GM19240 (cell line): ENCODE measurements around the gene CSK.
"Not testable (repeated sequence)": the region's sequence is repeated elsewhere in the genome, so short reads cannot be mapped to it uniquely, and the experiment has no call there.

Experiments
- DNase-seq: peaks from one replicate; pipeline ENCODE4 v3.0.0; 2011; ENCODE audit warnings: low spot score; ENCODE audit not compliant: insufficient read length

Gene CSK

GRCh38 chr15:74770211-74770903, 11.5 kb upstream of the CSK start:
- no peak for DNase-seq

DNA sequence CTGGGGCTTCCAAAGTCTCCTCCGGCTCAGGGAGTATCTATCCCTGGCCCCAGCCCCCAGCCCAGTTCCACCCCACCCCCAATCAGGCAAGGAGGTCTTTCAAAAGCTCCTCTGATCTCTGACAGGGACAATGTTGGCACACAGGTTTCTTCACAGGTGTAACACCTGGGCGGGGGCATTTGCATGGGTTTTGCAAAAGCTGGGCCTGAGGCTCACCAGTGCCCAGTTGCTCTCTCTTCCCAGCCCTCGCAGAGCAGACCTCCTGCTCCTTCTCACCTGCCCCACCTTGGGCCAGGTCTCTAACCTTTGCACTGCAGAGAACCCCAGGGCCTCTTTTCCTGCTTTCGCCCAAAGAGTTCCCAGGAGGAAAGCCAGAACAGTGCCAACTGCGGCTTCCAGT, 8.6 kb upstream of the CSK start:
- DNase-seq = no peak

DNA sequence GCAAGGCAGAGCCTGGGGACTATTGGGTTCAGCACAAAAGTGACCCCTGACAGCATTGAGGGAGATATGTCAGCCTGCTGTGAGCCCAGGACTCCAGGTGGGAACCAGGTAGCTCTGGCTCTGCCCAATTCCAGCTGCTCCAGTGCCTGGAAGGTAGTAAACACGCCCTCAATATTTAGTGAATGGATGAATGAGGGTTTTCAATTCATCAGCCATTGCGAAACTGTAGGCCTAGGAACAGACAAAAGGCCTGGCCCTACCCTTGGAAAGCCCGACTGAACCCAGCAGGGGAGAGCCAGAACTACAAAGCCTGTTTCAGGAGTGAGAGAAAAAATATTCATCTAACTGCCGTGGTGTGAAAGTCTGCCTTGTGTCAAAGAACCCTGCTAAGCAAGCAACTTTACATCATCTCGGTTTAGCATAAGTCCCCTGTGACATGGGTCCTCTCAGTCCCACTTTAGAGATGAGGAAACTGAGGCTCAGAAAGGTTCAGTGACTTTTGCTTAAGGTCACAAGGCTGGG, 8.1 kb upstream of the CSK start:
- DNase-seq = no peak

GRCh38 chr15:74775132-74775562, 6.7 kb upstream of the CSK start:
- DNase-seq = no peak

DNA sequence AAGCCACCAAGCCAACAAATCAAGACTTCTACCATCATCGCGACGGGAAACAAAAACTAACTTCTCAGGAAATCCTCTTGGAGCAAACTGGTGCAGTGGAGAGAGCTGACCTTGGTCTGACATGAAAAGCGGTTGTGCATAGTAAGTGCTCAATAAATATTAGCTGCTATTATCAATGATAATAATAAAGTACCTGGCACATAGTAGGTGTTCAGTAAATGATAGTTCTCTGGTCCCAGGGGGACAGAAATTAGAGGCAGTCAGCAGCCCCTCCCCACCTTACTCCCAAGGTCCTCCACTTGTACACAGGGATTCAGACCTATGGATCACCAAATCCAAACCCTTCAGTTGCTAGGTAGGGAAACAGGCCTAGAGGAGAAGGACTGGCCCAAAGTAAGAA, 6.0 kb upstream of the CSK start:
- no peak for DNase-seq

GRCh38 chr15:74776821-74777768, 4.8 kb upstream of the CSK start:
- DNase-seq = peak; percentile 71

DNA sequence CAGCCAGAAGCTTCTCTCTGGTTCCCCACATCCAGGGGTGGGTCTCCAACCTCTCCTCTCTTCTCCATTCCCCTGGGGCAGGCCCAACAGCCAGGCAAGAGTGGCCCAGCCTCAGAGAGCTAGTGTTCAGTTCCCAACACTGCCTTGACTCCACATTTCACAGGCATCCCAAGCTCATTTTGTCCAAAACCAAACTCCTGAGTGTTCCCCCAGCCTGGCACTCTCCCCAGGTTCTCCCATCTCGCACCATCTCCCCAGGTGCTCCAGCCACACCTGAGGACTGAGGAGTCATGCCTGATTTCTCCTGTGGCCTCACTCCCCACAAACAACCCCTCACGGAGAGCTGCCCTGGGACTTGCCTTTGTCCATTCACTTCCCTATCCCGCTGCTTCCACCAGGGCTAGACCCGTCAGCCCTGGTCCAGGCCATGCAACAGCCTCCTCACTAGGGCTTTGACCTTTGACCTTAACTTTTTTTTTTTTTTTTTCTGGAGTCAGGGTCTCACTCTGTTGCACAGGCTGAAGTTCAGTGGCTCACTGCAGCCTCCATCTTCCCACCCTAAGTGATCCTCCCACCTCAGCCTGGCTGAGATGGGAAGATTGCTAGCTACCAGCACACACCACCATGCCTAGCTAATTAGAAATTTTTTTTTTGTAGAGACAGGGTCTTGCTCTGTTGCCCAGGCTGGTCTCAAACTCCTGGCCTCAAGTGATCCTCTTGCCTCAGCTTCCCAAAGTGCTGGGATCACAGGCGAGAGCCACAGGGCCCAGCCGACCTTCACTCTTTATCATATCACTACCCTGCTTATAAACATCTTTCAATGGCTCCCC, 3.9 kb upstream of the CSK start:
- no peak for DNase-seq

DNA sequence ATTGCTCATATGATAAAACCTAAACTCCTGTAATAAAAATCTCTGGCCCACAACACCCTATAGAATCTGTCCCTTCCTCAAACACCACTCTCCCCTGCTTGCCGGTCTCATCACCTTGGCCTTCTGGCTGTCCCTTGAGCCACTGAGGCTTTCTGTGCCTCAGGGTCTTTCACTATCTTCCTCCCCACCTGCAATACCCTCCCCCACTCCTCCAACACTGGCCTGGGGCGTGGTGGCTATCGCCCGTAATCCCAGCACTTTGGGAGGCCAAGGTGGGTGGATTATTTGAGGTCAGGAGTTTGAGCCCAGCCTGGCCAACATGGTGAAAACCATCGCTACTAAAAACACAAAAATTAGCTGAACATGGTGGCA, 3.3 kb upstream of the CSK start:
- no peak for DNase-seq

DNA sequence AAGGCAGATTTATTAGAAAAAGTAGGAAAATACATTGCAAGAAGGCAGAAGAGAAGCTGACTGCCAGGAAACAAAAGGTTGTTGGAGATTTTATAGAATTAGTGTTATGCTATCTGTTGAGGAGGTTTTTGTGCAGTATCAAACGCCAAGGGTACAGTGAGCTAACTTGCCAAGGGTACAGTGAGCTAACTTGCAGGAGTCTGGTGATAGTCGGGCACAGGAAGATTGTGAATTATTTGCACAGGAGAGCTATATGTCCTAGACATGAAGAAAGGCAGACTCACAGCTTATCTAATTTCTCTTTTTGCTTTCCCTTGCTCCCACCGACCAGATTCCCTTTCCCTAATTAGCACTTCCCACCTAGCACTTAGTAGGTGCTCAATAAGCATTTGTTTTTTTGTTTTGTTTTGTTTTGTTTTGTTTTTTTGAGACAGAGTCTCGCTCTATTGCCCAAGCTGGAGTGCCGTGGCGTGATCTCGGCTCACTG, 2.7 kb upstream of the CSK start:
- no peak for DNase-seq

DNA sequence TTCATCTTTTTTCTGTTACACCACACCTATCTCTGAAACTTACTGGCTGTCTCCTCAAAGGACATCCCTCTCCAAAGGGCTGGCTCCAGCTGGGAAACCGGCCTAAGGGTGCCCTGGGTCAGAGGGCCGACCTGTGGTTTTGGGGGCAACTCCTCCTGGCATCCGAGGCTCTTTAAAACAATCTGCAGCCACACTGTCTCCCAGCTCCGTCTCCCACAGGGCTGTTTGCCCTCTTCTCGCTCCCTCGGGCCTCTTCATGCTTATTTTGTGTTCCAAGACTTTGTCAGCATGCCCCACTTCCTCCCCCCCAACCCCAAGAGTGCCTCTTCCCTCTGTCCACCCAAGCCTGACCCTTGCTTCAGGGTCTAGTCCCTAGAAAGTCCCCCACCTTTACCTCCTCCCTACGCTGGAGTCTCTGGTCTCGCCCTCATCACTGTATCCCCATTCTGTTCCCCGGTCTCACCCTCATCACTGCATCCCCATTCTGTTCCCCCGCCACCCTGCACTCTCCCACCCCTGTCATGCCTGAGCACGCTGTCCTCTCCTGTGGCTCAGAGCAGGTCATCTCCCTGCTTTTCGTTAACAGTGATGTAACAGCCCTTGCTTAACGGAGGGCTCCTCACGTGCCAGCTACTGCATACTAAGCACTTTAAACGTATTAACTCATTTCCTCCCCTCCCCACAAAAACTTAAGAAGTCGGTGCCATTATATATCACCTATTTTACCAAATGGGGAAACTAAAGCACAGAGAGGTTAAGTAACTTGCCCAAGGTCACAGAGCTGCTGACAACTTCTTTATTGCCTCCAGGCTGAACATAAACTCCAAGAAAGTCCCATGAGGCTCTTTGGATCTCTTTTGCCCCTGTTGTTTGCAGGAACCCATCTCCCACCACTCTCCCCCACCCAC, 1.1 kb upstream of the CSK start:
- DNase-seq = no peak

DNA sequence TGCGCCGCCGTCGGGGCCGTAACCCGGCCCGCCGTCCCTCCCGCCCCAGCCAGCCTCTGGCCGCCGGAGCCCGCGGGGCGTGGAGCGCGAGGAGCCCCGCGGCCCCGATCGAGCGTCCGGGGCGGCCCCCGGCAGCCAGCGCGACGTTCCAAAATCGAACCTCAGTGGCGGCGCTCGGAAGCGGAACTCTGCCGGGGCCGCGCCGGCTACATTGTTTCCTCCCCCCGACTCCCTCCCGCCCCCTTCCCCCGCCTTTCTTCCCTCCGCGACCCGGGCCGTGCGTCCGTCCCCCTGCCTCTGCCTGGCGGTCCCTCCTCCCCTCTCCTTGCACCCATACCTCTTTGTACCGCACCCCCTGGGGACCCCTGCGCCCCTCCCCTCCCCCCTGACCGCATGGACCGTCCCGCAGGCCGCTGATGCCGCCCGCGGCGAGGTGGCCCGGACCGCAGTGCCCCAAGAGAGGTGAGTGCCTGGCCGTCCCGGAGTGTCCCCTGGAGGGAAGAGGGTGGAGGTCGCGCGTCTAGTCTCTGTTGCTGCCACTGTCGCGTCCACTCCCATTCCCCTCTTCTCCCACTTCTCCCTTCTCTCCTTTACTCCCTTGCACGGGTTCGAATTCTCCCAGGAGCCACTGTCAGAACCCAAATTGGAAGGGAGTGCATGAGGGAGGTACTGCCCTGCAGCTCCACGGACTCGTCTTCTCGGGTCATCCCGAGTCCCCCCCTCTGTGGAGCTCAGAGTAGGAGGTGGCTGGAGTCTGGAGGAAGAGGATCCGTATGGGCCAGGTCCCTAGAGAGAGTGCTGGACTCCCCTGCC, 585 bp downstream of the CSK start:
- DNase-seq = no peak

- no peak for DNase-seq
These were observed 1.4 kb downstream of the CSK start for GRCh38 chr15:74783072-74783807.

GRCh38 chr15:74783808-74784175, 1.9 kb downstream of the CSK start:
- DNase-seq = no peak

DNA sequence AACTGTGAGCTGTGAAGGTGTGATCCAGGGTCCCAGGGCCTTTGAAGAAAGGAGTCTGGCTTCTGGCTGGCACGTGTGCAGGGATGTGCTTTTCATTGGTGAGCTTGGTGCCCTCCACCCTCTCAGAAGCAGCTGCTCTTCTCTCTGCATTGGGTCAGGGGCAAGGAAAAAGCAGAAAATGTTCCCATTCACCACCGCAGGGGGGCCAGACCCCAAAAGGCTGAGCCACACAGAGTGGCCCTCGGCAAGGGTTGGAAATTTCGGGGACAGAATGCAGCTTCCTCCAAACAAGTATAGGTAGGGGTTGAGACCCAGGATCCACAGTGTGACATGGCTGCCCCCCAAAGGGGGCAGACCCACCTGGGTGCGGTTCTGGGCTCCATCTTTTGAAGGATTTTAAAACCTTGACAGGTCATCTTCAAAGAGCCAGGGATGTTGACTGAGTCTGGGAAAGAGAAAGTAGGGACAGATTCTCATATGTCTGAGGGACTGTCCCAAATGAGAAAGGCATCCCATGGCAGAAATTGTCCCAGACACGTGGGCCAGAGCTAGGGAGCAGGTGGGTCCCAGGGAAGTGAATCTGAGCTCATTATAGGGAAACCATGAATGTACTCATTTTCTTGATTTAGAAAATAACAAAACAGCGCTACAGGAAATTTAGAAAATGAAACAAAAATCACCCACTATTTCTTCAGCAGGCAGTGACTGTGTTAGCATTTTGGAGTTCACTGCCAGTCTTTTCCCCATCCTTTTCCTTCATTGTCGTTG, 2.7 kb downstream of the CSK start:
- no peak for DNase-seq

- DNase-seq = no peak
These were observed 3.5 kb downstream of the CSK start for GRCh38 chr15:74785194-74786032.

DNA sequence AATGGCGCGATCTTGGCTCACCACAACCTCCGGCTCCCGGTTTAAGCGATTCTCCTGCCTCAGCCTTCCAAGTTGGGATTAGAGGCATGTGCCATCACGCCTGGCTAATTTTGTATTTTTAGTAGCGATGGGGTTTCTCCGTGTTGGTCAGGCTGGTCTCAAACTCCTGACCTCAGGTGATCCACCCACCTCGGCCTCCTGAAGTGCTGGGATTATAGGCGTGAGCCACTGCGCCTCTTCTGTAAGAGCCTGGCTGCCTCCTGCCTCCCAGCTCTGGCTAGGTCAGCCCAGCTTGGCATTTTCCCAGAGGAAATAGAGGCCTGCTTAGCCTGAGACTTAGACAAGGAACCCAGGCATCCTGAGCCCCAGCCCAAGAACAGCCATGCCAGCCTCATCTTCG, 4.2 kb downstream of the CSK start:
- not testable (repeated sequence) for DNase-seq

- DNase-seq = no peak
These were observed 4.8 kb downstream of the CSK start for GRCh38 chr15:74786551-74787165.
